ENCODE data around the gene CEP290.
"Not testable (repeated sequence)": the region's sequence is repeated elsewhere in the genome, so short reads cannot be mapped to it uniquely, and the experiment has no call there.

The CEP290 gene

GRCh38 chr12:88035271-88035906, 106.5 kb downstream of the CEP290 start:
- peak; percentile 83 for DNase-seq

GRCh38 chr12:88031161-88031560, 110.7 kb downstream of the CEP290 start:
- not testable (repeated sequence) for DNase-seq

GRCh38 chr12:88029093-88029665, 112.7 kb downstream of the CEP290 start, which contains the start of gene C12orf50:
TSS of gene C12orf50 (minus strand) at chr12:88029401. CDS start at chr12:88026962, 2,439 bp downstream.
- no peak for DNase-seq

DNA sequence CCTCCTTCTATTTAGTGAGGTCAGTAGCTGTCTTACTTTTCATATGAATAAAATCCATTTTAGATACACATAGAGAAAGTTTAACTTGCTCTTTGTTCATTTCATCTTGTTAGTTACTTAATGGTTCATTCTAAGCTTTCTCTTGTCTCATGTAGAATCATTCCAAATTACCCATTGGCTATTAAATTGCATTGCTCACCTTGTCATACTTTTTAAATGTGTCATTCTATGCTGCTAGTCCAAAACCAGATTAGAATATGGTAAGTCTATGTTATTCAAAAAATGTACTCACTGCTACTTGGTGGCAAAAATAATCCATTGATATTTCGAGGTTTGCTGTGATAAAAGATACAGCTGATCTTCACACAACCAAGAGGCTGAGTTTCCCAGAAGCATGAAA, 115.7 kb downstream of the CEP290 start:
- DNase-seq, result no peak

DNA sequence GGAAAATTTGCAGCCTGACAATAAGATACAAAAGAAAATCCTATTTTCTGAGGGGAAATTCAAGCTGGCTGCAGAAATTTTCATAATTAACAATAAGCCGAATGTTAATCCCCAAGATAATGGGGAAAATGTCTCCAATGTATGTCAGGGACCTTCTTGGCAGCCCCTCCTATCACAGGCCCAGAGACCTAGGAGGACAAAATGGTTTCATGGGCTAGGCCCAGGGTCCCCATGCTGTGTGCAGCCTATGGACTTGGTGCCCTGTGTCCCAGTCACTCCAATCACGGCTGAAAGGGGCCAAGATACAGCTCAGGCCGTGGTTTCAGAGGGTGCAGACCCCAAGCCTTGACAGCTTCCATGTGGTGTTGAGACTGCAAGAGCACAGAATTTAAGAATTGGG, 123.9 kb downstream of the CEP290 start:
- DNase-seq, result no peak

- DNase-seq, result no peak
Observed at GRCh38 chr12:88015825-88016224, 126.1 kb downstream of the CEP290 start.

DNA sequence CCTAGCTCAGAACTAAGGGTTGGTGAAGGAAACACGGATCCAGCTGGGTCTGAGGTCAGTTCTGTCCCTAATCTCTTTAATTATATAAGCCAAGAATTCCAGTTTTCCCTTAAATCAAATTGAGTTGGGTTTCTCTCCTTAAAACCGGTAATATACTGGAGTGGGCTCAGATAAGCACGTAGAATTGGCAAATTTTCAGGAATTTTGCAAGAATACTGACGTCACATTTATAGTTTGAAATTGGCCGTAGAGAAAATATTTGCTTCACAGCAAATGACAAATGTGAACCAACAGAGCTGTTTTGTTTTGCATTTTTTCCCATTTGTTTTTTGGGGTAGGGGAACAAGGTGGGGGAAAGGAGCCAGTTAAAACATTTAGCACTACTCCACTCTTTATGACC, 130.1 kb downstream of the CEP290 start:
- no peak for DNase-seq

- DNase-seq, result no peak
Observed at GRCh38 chr12:88006351-88006750, 135.5 kb downstream of the CEP290 start.

DNA sequence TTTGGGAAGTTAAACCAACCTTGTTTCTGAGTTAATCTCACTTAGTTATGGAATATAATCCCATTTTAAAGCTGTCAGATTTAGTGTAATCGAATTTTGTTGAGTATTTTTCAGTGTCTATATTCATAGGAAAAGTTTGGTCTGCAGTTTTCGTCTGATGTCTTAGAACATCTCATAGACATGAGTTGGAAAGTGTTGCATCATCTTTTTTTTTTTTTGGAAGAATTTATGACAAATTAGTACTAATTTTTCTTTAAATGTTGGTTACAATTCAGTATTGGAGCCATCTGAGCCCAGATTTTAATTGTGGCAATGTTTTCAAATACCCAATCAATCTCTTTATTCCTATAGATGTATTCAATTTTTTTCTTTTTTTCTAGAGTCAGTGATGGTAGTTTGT, 140.6 kb downstream of the CEP290 start:
- DNase-seq, result no peak

Data from GDM1 (cell line).